ENCODE measurements around the gene SLC12A8.
"Not testable (repeated sequence)": the region's sequence is repeated elsewhere in the genome, so short reads cannot be mapped to it uniquely, and the experiment has no call there.

Gene SLC12A8

DNA sequence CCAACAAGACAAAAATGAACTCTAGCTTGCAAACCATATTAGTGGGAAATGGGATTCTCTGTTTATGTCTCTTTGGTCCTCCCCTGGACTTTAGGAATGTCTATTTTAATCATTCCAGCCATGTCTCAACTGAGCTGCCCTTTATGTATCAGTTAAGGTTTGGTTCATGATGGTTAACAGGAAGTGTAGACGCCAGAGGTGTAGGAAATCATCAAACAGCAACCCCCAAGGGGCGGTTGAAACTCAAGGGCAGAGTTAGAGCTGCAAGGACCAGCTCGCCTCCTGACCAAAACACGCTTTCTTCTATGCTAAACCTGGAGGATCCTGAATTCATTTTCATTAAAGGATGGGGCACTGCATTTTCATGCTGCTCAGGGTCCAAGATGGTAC, 103.0 kb downstream of the SLC12A8 start:
- no peak for DNase-seq

DNA sequence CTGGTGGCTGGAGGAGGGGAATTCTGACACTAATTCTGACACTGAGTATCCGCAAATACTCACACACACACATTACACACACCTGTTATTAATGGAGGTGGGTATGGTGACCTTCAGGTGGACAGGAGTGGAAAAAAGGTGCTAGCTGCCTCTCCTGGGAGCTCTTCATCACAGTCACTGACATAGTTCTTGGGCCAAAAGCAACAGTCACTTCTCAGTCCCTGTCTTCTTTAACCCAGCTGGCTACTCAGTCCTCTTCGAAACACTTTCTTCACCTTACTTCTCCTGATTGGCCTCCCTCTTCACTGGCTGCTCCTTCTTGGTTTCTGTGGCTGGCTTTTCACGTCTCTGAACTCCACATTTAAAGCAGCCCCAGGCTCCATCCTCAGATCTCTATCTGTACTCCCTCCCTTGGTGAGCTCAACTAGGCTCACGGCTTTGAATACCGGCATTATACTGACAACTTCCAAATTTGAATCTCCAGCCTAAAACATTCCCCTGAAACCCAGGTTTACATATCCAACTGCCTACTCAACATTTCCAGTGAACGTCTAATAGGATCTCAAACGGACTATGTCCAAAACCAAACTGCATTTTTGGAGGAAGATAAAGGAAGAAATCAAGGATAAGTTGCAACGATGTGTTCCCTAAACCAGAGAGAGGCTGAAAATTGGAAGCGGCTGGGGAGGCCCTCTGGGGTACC, 103.6 kb downstream of the SLC12A8 start:
- peak; percentile 43 to 55 for DNase-seq

DNA sequence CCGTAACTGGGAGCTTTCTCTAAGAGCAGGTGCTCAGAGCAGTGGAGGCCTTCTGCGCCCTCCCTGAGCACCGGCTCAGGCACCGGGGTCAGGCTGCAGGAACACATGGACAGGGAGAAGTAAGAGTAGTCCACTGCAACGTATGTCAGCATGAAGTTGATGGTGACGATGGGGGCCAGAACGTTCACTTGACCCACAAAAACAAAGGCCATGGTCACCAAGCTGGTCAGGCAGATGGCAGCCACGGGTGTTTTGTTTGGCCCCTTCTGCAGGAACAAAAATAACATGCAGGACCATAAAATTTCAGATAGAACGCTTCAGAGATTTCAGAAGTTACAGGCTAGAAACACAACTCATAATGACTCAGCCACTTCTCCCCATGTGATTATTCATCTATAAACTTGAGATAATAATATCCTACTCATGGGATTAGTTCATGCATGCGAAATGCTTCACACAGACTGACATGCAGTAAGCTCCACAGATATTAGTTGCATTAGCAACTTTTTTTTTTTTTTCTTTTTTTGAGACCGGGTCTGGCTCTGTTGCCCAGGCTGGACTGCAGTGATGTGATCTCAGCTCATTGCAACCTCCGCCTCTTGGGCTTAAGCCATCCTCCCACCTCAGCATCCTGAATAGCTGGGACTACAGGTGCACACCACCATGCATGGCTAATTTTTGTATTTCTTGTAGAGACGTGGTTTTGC, 104.5 kb downstream of the SLC12A8 start:
- DNase-seq: no peak

DNA sequence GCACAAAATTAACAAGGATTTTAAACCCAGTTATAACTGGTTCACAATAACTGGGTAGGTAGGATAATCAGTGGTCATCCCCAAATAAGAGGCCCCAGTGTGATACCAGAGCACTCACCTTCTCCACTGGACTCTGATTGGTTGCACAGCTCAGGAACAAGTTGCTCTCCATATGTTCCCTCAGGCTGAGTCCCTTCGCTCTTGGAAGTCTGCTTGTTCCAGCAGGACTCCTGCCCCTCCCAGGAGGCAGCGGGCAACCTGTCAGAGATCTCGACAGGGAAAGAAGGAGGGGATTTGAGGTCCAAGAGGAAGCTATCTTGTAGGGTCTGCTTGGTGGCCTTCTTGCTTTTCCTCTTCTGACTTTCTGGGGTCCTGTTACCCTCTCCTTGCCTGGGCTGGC, 105.2 kb downstream of the SLC12A8 start:
- no peak for DNase-seq

DNA sequence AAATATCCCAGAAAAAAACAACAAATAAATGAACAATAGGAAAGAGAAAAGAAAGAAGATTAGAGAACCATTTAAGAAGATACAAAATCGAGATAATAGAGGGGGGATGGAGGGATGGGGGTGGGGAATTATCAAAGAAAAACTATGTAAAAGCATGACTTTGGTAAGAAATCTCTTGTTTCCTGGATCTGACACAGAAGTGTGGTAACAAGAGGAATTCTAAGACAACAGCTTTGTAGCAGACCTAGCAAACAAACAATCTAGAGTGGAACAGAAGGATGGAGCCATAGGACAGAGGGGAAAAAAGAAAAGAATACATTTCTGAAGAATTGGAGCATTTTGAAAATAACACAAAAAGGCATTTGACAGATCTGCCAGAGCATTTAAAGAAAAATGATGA, 107.4 kb downstream of the SLC12A8 start:
- no peak for DNase-seq

DNA sequence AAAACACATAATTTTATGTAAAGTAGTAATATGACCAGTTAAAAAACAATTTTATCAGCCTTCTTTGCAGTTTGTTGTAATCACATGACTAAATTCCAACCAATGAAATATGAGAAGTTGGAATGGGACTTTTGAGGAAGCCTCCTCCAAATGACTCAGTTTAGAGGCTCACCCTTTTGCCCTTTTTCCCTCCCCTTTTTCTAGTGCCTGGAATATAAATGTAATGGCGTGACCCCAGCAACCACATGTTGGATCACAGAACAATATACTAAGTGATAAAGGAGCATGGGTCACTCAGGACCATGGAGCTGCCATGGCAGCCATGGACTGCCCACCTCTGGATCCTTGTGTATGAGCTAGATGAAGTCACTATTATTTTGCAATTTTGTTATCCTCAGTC, 107.9 kb downstream of the SLC12A8 start:
- DNase-seq: no peak

DNA sequence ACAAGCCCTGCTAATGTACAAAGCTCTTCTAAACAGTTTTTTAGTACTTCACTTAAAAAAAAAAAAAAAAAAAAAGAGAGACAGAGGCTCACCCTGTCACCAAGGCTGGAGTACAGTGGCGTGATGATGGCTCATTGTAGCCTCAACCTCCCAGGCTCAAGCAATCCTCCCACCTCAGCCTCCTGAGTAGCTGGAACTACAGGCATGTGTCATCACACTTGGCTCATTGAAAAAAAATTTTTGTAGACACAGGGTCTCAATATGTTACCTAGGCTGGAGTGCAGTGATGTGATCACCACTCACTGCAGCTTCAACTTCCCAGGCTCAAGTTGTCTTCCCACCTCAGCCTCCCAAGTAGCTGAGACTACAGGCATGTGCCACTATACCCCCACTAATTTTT, 109.1 kb downstream of the SLC12A8 start:
- DNase-seq: no peak

DNA sequence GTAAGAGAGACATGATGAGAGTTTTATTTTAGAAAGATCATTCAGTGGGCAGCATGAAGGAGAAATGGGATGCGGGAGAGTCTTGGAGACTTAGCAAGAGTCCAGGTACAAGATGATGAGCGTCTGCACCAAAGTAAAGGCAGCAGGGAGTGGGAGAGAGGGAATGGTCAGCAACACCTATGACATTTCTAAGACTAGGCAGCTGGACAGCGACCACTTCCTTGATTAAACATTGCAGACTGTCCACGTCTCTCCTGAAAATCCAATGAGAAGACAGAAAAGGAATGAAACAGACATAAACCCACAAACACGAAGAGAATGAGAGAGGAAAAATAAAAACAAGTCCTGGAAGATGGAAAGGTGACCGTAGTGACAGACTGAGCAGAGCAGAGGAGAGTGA, 110.1 kb downstream of the SLC12A8 start:
- no peak for DNase-seq

DNA sequence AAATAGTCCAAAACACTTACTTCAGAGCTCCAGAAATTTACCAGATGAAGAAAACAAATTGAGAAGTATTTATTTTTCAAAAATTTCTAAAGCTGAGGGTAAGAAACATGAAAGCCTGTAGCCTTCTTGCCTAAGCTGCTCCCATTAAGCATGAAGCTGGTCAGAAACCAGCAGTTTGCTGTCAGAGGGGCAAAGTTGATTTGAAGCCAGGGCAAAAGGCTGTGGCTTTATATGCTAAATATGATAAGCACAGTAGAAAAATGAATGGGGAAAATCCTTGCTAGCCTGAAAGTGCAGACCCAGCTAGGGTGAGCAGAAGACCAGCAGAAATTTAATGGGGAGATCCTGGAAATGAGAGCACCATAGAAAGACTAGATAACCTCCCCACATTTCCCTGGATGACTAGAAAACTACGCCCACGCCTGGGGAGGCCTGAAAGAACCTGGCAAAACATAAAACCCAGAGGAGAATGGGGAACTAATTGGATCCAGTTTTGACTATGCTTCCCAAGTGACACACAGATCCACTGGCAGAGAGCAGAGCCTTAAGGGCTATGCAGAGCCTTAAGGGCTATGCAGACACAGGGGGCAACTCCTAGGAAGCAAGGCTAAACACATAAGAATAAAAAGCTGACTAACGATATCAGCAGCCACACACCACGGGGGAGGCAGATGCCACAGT, 113.8 kb downstream of the SLC12A8 start:
- no peak for DNase-seq

DNA sequence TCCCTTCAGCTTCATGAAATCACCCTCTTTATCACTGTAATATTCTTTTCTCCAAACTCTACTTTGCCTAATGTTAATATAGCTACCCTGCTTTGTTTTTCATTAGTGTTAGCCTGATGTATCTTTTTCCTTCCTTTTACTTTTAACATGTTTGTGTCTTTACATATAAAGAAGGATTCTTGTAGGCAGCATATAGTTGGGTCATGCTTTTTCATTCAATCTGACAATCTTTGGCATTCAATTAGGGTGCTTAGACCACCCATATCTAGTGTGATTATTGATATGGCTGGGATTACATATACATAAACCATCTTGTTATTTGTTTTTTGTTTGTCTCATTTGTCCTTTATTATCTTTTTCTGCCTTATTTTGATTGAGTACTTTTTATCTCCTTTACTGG, 121.9 kb downstream of the SLC12A8 start:
- DNase-seq: no peak

DNA sequence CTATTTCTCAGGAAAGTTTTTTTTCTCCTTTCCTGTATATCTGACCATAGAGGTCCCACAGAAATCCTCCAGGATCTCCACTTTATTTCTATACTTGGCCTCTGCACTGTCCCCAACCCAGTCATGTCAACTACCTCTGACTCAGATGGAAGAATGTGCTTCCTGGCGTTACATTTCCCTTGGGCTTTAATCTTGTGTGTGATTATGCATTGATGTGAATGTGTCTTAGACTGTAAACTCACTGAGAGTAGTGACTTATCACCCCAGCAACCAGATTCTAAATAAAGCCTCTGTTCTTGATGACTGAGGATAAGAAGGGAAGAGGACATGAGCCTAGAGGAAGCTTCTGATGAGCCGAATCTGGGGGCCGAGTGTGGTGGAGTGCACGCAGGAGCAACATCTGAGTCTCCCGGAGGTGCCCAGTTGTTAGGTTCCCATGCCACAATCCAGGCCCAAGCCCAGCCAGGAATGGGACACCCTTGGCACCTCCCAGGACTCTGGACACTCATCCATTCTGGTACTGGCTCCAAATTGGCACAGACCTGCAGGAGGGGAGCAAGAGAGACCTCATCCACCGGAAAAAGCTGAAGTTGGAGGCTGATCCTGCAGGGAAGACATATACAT, 124.7 kb downstream of the SLC12A8 start:
- DNase-seq: no peak

DNA sequence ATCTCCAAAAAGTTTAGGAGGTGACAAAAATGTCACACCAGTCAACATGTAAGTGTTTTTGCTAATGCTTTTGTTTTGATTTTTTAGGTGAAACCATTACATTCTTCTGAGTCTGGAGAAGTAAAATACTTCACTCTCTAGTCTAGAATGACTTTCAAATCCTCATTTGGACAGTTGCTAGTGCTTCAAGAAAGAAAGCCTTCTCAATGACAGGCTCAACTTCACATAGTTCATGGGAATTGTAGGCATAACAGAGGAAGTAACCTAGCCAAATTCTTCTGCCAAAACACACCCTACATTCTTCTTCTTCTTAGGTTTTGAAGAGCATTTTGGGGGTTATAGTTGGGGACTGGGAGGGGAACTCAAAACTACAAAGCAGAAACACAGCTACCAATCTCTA, 127.4 kb downstream of the SLC12A8 start:
- DNase-seq: no peak

DNA sequence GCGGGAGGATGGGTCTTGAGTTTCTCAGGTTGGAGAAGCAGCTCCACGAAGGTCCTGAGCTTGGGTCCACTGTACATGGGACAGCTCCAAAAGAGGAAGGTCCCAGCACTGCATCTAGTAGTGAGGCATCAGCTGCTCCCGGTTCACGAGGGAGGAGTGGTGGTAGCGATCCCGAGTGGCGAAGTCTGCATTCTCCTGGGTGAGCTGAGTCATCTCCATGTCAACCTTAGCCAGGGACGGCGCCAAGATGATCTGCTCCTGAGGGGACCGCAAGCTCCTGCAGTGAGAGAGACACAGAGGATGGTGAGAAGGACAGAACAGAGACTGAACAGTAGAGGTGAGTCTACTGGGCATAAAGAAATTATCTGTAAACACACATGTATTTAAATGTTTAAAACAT, 128.8 kb downstream of the SLC12A8 start:
- DNase-seq: no peak

DNA sequence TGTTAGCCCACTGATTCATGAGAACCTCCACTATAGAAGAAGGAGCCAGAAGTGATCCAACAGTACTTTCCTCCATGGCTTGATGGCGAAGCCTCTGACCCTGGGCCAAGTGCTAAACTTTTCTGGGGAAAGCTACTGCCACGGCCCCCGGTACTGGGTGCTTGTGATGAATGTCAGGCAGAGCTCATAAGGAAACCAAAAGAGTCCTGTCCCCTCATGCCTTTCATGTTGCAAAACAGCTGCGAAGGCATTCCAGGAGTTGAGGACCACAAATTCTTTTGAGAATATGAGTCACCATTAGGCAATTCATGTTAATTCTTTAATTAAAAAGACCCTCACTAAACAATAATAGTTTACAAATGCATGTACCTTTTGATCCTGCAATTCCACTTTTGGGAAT, 130.2 kb downstream of the SLC12A8 start:
- not testable (repeated sequence) for DNase-seq

DNA sequence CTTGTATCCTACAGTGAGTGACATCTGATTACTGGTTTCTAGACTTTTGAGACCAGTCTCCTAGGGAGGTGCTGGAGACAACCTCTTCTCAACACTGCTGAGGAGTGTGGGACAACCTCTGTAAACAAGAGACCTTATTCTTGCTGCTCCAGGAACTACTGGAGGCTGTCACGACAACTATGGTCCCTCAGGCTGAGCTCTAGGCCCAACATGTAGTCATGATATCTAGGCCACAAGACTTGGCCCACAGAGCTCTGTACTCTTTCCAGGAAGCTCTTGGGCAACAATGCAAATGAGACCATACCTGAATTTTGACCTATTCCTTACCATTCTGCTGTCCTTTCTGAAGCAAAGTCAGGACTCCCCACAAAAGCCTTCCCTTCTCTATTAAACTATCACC, 132.5 kb downstream of the SLC12A8 start:
- DNase-seq: no peak

DNA sequence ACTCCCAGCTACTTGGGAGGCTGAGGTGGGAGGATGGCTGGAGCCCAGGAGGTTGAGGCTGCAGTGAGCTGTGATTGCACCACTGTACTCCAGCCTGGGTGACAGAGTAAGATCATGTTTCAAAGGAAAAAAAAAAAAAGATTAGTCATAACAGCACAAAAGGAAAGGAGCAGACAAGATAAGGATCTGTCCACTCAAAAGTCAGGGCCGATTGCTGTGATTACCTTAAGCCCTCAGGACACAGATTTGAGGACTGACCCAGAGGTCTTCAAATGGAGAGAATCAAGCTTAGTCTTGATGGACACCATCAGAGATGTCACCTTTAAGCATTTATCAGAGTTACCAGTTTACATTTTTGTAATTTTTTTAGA, 132.9 kb downstream of the SLC12A8 start:
- DNase-seq: no peak

DNA sequence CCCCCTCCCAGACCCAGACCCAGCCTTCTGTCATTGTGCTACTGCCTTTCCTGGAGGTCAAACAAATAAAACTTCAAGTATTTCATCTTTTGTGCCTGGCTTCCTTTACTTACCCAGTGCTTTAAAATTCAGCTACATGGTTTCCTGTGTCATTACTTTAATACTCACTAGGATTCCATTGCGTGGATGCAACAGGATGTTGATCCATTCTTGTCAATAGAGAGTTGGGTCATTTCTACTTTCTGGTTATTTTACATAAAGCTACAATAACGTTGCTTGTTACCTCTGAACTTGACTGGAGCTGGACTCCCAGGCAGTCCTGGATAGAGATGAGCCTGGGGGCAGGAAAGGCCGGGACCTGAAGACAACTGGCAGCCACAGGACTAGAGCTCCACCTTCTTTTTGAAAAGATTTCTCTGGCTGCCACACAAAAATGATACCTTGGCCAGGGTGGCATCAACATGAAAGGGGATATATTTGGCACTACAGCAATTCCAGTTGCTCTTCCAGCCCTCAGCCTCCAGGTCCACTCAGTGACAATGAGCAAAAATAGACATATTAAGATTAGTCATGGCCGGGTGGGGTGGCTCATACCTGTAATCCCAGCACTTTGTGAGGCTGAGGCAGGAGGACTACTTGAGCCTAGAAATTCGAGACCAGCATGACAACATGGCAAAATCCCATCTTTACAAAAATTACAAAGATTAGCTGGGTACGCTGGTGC, 133.4 kb downstream of the SLC12A8 start:
- DNase-seq: no peak

DNA sequence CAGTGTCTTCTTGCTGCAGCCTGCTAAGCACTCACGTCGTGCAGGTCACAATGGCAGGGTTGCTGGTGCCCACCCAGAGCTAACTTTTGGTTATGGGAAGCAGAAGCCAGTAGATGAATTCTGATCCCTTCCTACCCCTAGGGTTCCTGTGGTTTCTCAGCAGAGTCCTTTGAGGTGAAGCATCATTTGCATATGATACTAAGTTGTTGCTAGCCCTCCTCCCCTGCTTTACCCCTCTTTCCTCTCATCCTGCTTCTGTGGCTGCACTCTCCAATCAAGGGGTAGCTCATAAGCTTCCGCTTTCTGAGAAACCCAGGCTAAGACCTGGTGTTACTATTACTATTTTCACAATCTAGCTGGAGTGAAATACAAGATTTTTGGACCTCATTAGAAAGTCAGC, 134.7 kb downstream of the SLC12A8 start:
- DNase-seq: no peak

DNA sequence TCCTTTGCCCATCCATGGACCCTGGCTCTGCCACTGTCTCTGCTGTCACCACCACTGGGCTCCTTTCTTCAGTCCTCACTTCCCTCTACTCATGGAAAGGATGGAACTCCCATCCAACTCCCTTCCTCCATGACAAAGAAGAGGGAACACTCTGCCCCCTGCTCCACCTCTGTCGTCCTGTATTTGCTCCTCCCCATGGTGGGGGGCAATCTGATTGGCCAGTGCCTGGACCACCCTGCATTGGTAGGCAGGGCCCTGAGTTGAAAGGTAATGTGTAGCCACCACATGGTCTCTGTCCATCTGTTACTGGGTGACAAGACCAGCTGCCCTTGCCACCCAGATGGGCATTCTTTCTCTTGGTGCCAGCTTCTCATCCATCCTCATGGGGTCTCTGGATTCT, 136.1 kb downstream of the SLC12A8 start:
- DNase-seq: no peak

DNA sequence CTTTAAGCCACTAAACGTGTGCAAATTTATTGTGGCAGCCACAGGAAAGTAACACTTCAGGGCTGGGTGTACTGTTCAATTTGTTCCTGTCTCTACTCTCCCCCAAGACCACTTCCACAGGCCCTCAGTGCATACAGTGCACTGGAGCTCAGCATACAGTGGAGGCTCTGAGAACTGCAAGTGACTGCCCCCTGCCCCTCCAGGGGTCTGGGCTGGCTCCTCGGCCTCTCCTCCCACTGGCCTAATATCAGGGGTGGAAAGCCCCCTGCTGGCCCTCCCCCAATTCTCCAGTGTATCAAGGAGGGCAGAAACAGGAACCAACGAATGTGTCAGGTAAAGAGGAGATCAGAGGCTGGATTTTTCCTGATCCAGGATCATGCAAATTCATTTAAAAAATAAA, 136.8 kb downstream of the SLC12A8 start:
- no peak for DNase-seq

DNA sequence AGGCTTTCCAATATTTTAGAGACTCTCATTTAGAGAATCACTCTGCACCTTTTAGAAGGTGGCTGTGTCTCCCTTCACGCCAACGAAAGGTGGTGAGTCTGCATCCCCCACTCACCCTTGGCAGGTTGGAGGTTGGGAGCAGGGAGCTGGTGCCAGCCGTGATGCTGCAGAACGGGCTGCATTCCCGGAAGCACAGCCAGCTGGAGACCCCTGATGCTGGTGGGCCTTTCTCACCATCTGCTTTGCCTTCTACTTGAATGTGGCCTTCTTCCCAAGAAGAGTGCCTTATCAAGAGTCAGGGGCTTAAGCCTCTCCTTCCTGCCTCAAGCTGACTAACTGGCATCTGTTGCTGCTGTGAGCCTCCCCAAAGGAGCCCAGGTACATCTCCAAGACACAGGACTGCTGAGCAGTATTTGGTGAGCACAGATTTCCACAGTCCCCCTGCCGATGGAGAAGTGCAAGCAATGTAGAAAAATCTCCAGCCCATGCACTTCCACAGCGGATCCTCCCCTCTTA, 139.1 kb downstream of the SLC12A8 start:
- no peak for DNase-seq

DNA sequence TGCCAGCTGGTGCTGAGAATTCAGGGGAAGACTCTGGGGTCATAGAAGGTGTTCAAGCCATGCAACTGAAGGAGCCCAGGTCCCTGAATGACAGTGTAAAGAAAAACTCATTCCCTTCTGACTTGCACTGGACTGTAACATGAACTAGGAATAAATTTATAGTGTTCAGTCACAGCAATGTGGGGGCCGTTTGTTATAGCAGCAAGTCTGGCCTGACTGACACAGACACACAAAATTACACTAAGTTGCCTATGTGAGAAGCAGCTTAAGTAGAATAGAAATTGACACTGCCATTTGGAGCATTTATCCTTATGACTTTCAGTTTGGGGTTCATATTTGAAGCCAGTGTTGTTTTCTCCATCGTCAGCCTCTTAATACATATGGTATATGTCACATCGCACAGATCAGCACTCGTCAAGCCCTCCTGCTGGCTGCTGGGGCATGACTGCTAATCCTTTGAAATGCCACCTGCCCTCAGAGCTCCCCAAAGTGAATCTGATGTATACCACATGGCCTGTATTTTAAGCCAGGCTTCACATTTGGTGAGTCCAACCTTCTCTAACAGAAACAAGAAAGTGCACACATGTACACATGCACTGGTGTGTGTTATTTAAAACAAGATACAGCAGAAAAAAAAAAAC, 139.7 kb downstream of the SLC12A8 start:
- no peak for DNase-seq

All from NCI-H526 (cell line).